HepG2 (cell line): ENCODE results near the gene SMAD7. TPM values are rescaled to one million over a fixed set of nuclear protein-coding genes. Genes with fewer than 3 reads are reported as not detected.

Experiments used
- ATAC-seq: fragments of 200-7000 bp; cut with Tn5 transposase; 3 replicates; pipeline ENCODE4 v1.9.1; 2020; ENCODE audit warnings: mild to moderate bottlenecking, moderate library complexity
- BruUV-seq: library from RNA; stranded (reverse); fragments of 400-500 nt; replicated peaks from 2 replicates; lab custom pipeline; 2021; lab: Mats Ljungman, UMichigan
- CTCF ChIA-PET: fragments of 300-600 bp; formaldehyde crosslinking; extraction: SDS; loops from one replicate; lab custom pipeline; 2021; ENCODE audit warnings: low total read pairs, inconsistent platforms, low intra/inter-chr PET ratio; lab: Yijun Ruan, JAX
- POLR2A ChIA-PET: fragments of 350-600 bp; sonication (Branson Sonifier 250); formaldehyde crosslinking; loops from one replicate; lab custom pipeline; 2020; ENCODE audit warnings: antibody characterized with exemption, inconsistent platforms; lab: Yijun Ruan, JAX
- DNase-seq: peaks from one replicate; pipeline ENCODE4 v3.0.0-alpha.2; 2015; ENCODE audit warnings: low spot score
- FAIRE-seq: peaks from 3 replicates; lab custom pipeline; 2011; peaks lifted over from hg19 to GRCh38; lab: Jason Lieb, UNC
- H2AFZ ChIP-seq: one replicate; pipeline ENCODE4 v1.6.1; 2011; ENCODE audit warnings: low read length, inconsistent platforms
- H3K27ac ChIP-seq: fragments of 300-600 bp; 3 replicates; pipeline ENCODE4 v1.8.0; 2011; ENCODE audit warnings: mixed run types, mild to moderate bottlenecking, mixed read lengths, low read length, inconsistent platforms; ENCODE audit not compliant: insufficient read depth; ENCODE audit errors: extremely low read length
- H3K27me3 ChIP-seq, 2 experiments: fragments of 200-600 bp in 1 of 2; 2 replicates in 1 of 2; 3 replicates in 1 of 2; pipeline versions ENCODE4 v1.6.0 to v1.8.0; 2011; ENCODE audit warnings: low read length in 2 of 2, mild to moderate bottlenecking in 2 of 2, moderate library complexity in 2 of 2, inconsistent platforms in 1 of 2; ENCODE audit not compliant: insufficient read depth in 2 of 2, control insufficient read depth in 1 of 2
- H3K36me3 ChIP-seq, 2 experiments: fragments of 200-600 bp in 1 of 2; replicated peaks in 1 of 2; 2 replicates in 1 of 2; 3 replicates in 1 of 2; pipeline versions ENCODE4 v1.5.1 to v1.8.0; 2011; ENCODE audit warnings: low read length in 2 of 2, inconsistent platforms in 1 of 2; ENCODE audit not compliant: insufficient read depth in 2 of 2, control insufficient read depth in 1 of 2
- H3K4me1 ChIP-seq: 2 replicates; pipeline ENCODE4 v1.5.1; 2012; ENCODE audit warnings: low read length, inconsistent platforms; ENCODE audit not compliant: insufficient read depth
- H3K4me2 ChIP-seq: 2 replicates; pipeline ENCODE4 v1.6.0; 2011; ENCODE audit warnings: low read depth, low read length, inconsistent platforms
- H3K4me3 ChIP-seq, 3 experiments: fragments of 200-600 bp in 1 of 3; sonication (generic), shearing (Covaris generic) in 1 of 3; replicated peaks in 1 of 3; 2 replicates each; pipeline ENCODE4 v1.5.1; 2011 to 2016; ENCODE audit warnings: low read length in 3 of 3, inconsistent platforms in 2 of 3, low read depth in 2 of 3, mild to moderate bottlenecking in 2 of 3, control low read depth in 1 of 3, mixed read lengths in 1 of 3; ENCODE audit not compliant: insufficient read depth in 1 of 3
- H3K79me2 ChIP-seq: one replicate; pipeline ENCODE4 v1.6.1; 2011; ENCODE audit warnings: low read length, inconsistent platforms; ENCODE audit not compliant: insufficient read depth
- H3K9ac ChIP-seq: 2 replicates; pipeline ENCODE4 v1.6.0; 2011; ENCODE audit warnings: mild to moderate bottlenecking, low read depth, low read length, inconsistent platforms; ENCODE audit not compliant: insufficient read depth
- H3K9me3 ChIP-seq: 2 replicates; pipeline ENCODE4 v1.5.1; 2012; ENCODE audit warnings: mild to moderate bottlenecking, low read length
- H4K20me1 ChIP-seq: 2 replicates; pipeline ENCODE4 v1.6.0; 2011; ENCODE audit warnings: inconsistent platforms, mild to moderate bottlenecking, low read length, moderate library complexity; ENCODE audit not compliant: insufficient read depth
- BHLHE40 ChIP-seq: IDR thresholded peaks from 2 replicates; pipeline ENCODE4 v1.6.1; 2011; ENCODE audit warnings: low read length, improper control_type of control experiment
- E2F1 ChIP-seq: sonication (generic); formaldehyde crosslinking; IDR thresholded peaks from 2 replicates; pipeline ENCODE4 v1.5.0; 2020; ENCODE audit warnings: missing genetic modification reagents
- HBP1 ChIP-seq: IDR thresholded peaks from 2 replicates; pipeline ENCODE4 v1.6.1; 2016; ENCODE audit warnings: low read depth, control low read depth
- PCBP2 ChIP-seq: fragments of 200-400 bp; formaldehyde crosslinking; optimal IDR thresholded peaks from 2 replicates; pipeline ENCODE3; 2018; ENCODE audit warnings: low read length, low read depth; ENCODE audit not compliant: poor library complexity, severe bottlenecking
- REL ChIP-seq: sonication (generic); formaldehyde crosslinking; conservative IDR thresholded peaks from 2 replicates; pipeline ENCODE4 v1.8.0; 2022; ENCODE audit warnings: mild to moderate bottlenecking, missing genetic modification reagents, moderate library complexity
- REXO4 ChIP-seq: sonication (generic); formaldehyde crosslinking; IDR thresholded peaks from 2 replicates; pipeline ENCODE4 v1.8.0; 2022; ENCODE audit warnings: missing genetic modification reagents, mild to moderate bottlenecking, borderline replicate concordance
- SOX5 ChIP-seq: IDR thresholded peaks from 2 replicates; pipeline ENCODE4 v1.6.1; 2016; ENCODE audit warnings: borderline replicate concordance
- ZBTB1 ChIP-seq: sonication (generic); formaldehyde crosslinking; IDR thresholded peaks from 2 replicates; pipeline ENCODE4 v1.4.0; 2020; ENCODE audit warnings: missing genetic modification reagents, borderline replicate concordance
- ZFYVE20 ChIP-seq: sonication (generic); formaldehyde crosslinking; IDR thresholded peaks from 2 replicates; pipeline ENCODE4 v1.8.0; 2023; ENCODE audit warnings: low read depth, mild to moderate bottlenecking, moderate library complexity, missing genetic modification reagents, borderline replicate concordance
- ZKSCAN1 ChIP-seq: fragments of 150-350 bp; IDR thresholded peaks from 2 replicates; pipeline ENCODE4 v1.6.1; 2014; ENCODE audit warnings: low read length
- ZNF431 ChIP-seq: sonication (generic); formaldehyde crosslinking; IDR thresholded peaks from 2 replicates; pipeline ENCODE4 v1.9.0; 2022; ENCODE audit warnings: missing genetic modification reagents, low read depth, mild to moderate bottlenecking, borderline replicate concordance
- ZNF468 ChIP-seq: sonication (generic); formaldehyde crosslinking; IDR thresholded peaks from 2 replicates; pipeline ENCODE4 v1.8.0; 2022; ENCODE audit warnings: mild to moderate bottlenecking, moderate library complexity, missing genetic modification reagents
- ZNF510 ChIP-seq: sonication (generic); formaldehyde crosslinking; IDR thresholded peaks from 2 replicates; pipeline ENCODE4 v1.4.0; 2020; ENCODE audit warnings: low read depth, mild to moderate bottlenecking, missing genetic modification reagents
- ZNF83 ChIP-seq: sonication (generic); formaldehyde crosslinking; IDR thresholded peaks from 2 replicates; pipeline ENCODE4 v1.4.0; 2020; ENCODE audit warnings: missing genetic modification reagents, mild to moderate bottlenecking, borderline replicate concordance
- WGBS: methylation state at CpG from one replicate; pipeline ENCODE4 v1.1.6; 2017; ENCODE audit warnings: low lambda C conversion rate; 5-methylcytosine and 5-hydroxymethylcytosine counted together
- in situ Hi-C: cut with HindIII; loops from 2 replicates; pipeline ENCODE4 v1.10.0; 2017; ENCODE audit warnings: low pct_unique_long_range_greater_than_20kb; ENCODE audit not compliant: extremely low pct_ligation_motif_present
- intact Hi-C: fragments of 100-400 bp; cut with micrococcal nuclease; formaldehyde crosslinking; loops from one replicate; pipeline ENCODE4 v1.10.0; 2022; ENCODE audit not compliant: unreplicated experiment
- polyA plus RNA-seq, 8 experiments: library from polyadenylated mRNA; depleted of rRNA in 3 of 8; stranded (reverse) in 7 of 8; unstranded in 1 of 8; fragments of >200 nt; fragmentation: Illumina TruSeq in 4 of 8; extraction: Trizol in 4 of 8; gene quantifications; 2 replicates each; pipeline versions ENCODE4 v1.2.1 to v1.2.3, GENCODE V29; 2011 to 2016; ENCODE audit warnings: low read depth in 4 of 8, missing spikeins in 1 of 8, mixed read lengths in 1 of 8; ENCODE audit not compliant: insufficient read depth in 1 of 8
- total RNA-seq, 5 experiments: library from RNA; depleted of rRNA; stranded (reverse); fragments of >200 nt; fragmentation: Illumina TruSeq; extraction: Trizol; gene quantifications; 2 replicates each; pipeline ENCODE4 v1.2.3, GENCODE V29; 2016; ENCODE audit warnings: low read depth in 1 of 5

The SMAD7 gene
- total and polyA plus RNA-seq, 2 of the 13 experiments (the other 11 are each of a cell fraction or from before 2014, with no cell fraction given): 17.4 to 24.7 TPM

GRCh38 chr18:48963586-48964470 is 13.1 kb upstream of the SMAD7 start:
- WGBS: 66% methylated on average over 10 of the region's 10 CpGs
- Histone ChIP-seq H4K20me1 (no peaks in the 10 kb centered on the region), H3K79me2 (no peaks in the 10 kb centered on the region), H3K4me1 (peaks cover 33% of the 10 kb centered on the region), H2AFZ (no peak overlapping the region), H3K4me3 (no peak overlapping the region), H3K9me3 (no peaks in the 10 kb centered on the region), H3K9ac (no peak overlapping the region), H3K4me2 (no peak overlapping the region), H3K27me3 (peaks cover 1 to 26% of the 10 kb centered on the region in 2 experiments; a peak in 4 of 5 replicates), H3K36me3 (no peaks in the 10 kb centered on the region), H3K27ac (no peak overlapping the region)
- no peak for DNase-seq
- TF ChIP-seq REL (CRISPR knock-in tag) (no peak), ZNF431 (no peak), ZNF510 (CRISPR knock-in tag) (no peak)
- POLR2A ChIA-PET: interaction anchor here (1.1 to 2.6 kb wide), 2 partner anchors 11 to 12 kb away, joined by 3 to 8 read pairs; no protein-coding TSS in a partner anchor
- in situ Hi-C loops (no loop called here), intact Hi-C loops (loop anchor here (5.0 kb wide), 1 partner anchor 58 kb away; no protein-coding TSS in a partner anchor)
- ATAC-seq: peak; percentile 26; the same call in 2 of the 3 replicates
- FAIRE-seq: no peak
- no TSS peak for BruUV-seq
- CTCF ChIA-PET: no interaction called here

GRCh38 chr18:48962994-48963561 is 12.3 kb upstream of the SMAD7 start:
- WGBS: 59% methylated on average over 3 of the region's 3 CpGs
- intact Hi-C loops: loop anchor here (5.0 kb wide), 1 partner anchor 59 kb away; no protein-coding TSS in a partner anchor
- no peak overlapping the region for H2AFZ ChIP-seq
- FAIRE-seq: no peak
- H3K36me3 ChIP-seq: no peaks in the 10 kb centered on the region
- peak; percentile 77 for ATAC-seq
- H3K27ac ChIP-seq: no peak overlapping the region
- no peak overlapping the region for H3K4me3 ChIP-seq
- BruUV-seq: no TSS peak
- peaks cover 33% of the 10 kb centered on the region for H3K4me1 ChIP-seq
- H3K79me2 ChIP-seq: no peaks in the 10 kb centered on the region
- ChIA-PET CTCF (no interaction called here), POLR2A (interaction anchor here (1.1 to 2.6 kb wide), 2 partner anchors 11 to 12 kb away, joined by 3 to 8 read pairs; no protein-coding TSS in a partner anchor)
- H3K9ac ChIP-seq: no peak overlapping the region
- H3K4me2 ChIP-seq: no peak overlapping the region
- in situ Hi-C loops: no loop called here
- H3K27me3 ChIP-seq: peaks cover under 1 to 19% of the 10 kb centered on the region in 2 experiments; a peak in 4 of 5 replicates
- H4K20me1 ChIP-seq: no peaks in the 10 kb centered on the region
- DNase-seq: no peak
- H3K9me3 ChIP-seq: no peaks in the 10 kb centered on the region
- no peak for TF ChIP-seq ZKSCAN1
- no peak for TF ChIP-seq BHLHE40
- TF ChIP-seq HBP1 (CRISPR knock-in tag): no peak
- TF ChIP-seq ZBTB1 (CRISPR knock-in tag): no peak
- TF ChIP-seq SOX5 (CRISPR knock-in tag): no peak
- no peak for TF ChIP-seq E2F1
- TF ChIP-seq ZFYVE20 (CRISPR knock-in tag): no peak
- no peak for TF ChIP-seq REXO4
- TF ChIP-seq ZNF83 (CRISPR knock-in tag): no peak
- TF ChIP-seq ZNF468 (CRISPR knock-in tag): no peak
- no peak for TF ChIP-seq PCBP2
